GM12878 (cell line): ENCODE results near the gene DNAAF5. TPM values are rescaled to one million over a fixed set of nuclear protein-coding genes. Genes with fewer than 3 reads are reported as not detected.

Source experiments
- ATAC-seq: fragments of 200-7000 bp; cut with Tn5 transposase; 3 replicates; pipeline ENCODE4 v1.9.1; 2020; ENCODE audit warnings: mild to moderate bottlenecking, moderate library complexity
- BruUV-seq: library from RNA; stranded (reverse); fragments of 400-500 nt; replicated peaks from 2 replicates; lab custom pipeline; 2021; lab: Mats Ljungman, UMichigan
- CTCF ChIA-PET: fragments of 300-600 bp; sonication (Branson Sonifier 250); formaldehyde crosslinking; extraction: SDS; loops from one replicate; lab custom pipeline; 2021; ENCODE audit warnings: inconsistent platforms; lab: Yijun Ruan, JAX
- POLR2A ChIA-PET: fragments of 350-600 bp; formaldehyde crosslinking; extraction: SDS; loops from one replicate; lab custom pipeline; 2021; ENCODE audit warnings: inconsistent platforms; lab: Charles Lee
- RAD21 ChIA-PET: fragments of 300-600 bp; sonication (Branson Sonifier 250); formaldehyde crosslinking; loops from one replicate; lab custom pipeline; 2023; ENCODE audit warnings: antibody characterized with exemption; ENCODE audit not compliant: unreplicated experiment; lab: Charles Lee
- SMC1A ChIA-PET: fragments of 300-600 bp; sonication (Branson Sonifier 250); formaldehyde crosslinking; loops from one replicate; lab custom pipeline; 2023; ENCODE audit not compliant: unreplicated experiment, uncharacterized antibody; lab: Charles Lee
- DNase-seq: peaks from one replicate; pipeline ENCODE4 v3.0.0-alpha.2; 2011; ENCODE audit warnings: low read depth, low spot score
- FAIRE-seq: peaks from 3 replicates; lab custom pipeline; 2011; peaks lifted over from hg19 to GRCh38; lab: Jason Lieb, UNC
- H2AFZ ChIP-seq: 2 replicates; pipeline ENCODE4 v1.6.0; 2011; ENCODE audit warnings: low read depth, low read length, control low read depth; ENCODE audit not compliant: control insufficient read depth
- H3K27ac ChIP-seq: 2 replicates; pipeline ENCODE4 v1.5.1; 2011; ENCODE audit warnings: control low read depth; ENCODE audit not compliant: control insufficient read depth, insufficient read depth
- H3K27me3 ChIP-seq, 2 experiments: replicated peaks in 1 of 2; 2 replicates each; pipeline versions ENCODE4 v1.6.0 to v1.6.1; 2011; ENCODE audit warnings: low read length in 1 of 2; ENCODE audit not compliant: control insufficient read depth in 2 of 2, insufficient read depth in 2 of 2
- H3K36me3 ChIP-seq, 2 experiments: 2 replicates each; pipeline ENCODE4 v1.5.1; 2011; ENCODE audit warnings: low read length in 1 of 2; ENCODE audit not compliant: control insufficient read depth in 2 of 2, insufficient read depth in 2 of 2
- H3K4me1 ChIP-seq: 2 replicates; pipeline ENCODE4 v1.6.1; 2011; ENCODE audit warnings: mild to moderate bottlenecking, low read length, moderate library complexity, mixed read lengths; ENCODE audit not compliant: control insufficient read depth, insufficient read depth
- H3K4me2 ChIP-seq: 2 replicates; pipeline ENCODE4 v1.6.0; 2011; ENCODE audit warnings: control low read depth; ENCODE audit not compliant: control insufficient read depth, insufficient read depth
- H3K4me3 ChIP-seq: fragments of 200-600 bp; sonication (generic); 2 replicates; pipeline ENCODE4 v1.5.1; 2016
- H3K79me2 ChIP-seq: 2 replicates; pipeline ENCODE4 v1.6.0; 2011; ENCODE audit warnings: low read length; ENCODE audit not compliant: control insufficient read depth, insufficient read depth
- H3K9ac ChIP-seq: 2 replicates; pipeline ENCODE4 v1.8.0; 2011; ENCODE audit warnings: low read length, control low read depth, mixed read lengths; ENCODE audit not compliant: control insufficient read depth, insufficient read depth
- H3K9me3 ChIP-seq: replicated peaks from 3 replicates; pipeline ENCODE4 v1.5.1; 2011; ENCODE audit warnings: mild to moderate bottlenecking, low read length; ENCODE audit not compliant: control insufficient read depth, insufficient read depth
- H4K20me1 ChIP-seq: 2 replicates; pipeline ENCODE4 v1.6.0; 2011; ENCODE audit not compliant: control insufficient read depth, insufficient read depth
- CBX5 ChIP-seq: sonication (generic); IDR thresholded peaks from 2 replicates; pipeline ENCODE4 v1.6.1; 2016; ENCODE audit warnings: low read depth, moderate library complexity, mild to moderate bottlenecking, inconsistent platforms
- CHD1 ChIP-seq: IDR thresholded peaks from 2 replicates; pipeline ENCODE4 v1.6.1; 2012; ENCODE audit warnings: low read depth, low read length, improper control_type of control experiment
- KLF5 ChIP-seq: fragments of 450-650 bp; IDR thresholded peaks from 2 replicates; pipeline ENCODE4 v1.6.1; 2014; ENCODE audit warnings: mild to moderate bottlenecking; ENCODE audit not compliant: partially characterized antibody
- SMAD5 ChIP-seq: IDR thresholded peaks from 2 replicates; pipeline ENCODE4 v1.6.1; 2016; ENCODE audit warnings: antibody characterized with exemption, low read depth
- WGBS: methylation state at CpG from one replicate; pipeline ENCODE4 v1.1.6; 2016; ENCODE audit warnings: low lambda C conversion rate; ENCODE audit not compliant: insufficient replicate concordance, insufficient coverage; ENCODE audit errors: missing lambda C conversion rate; 5-methylcytosine and 5-hydroxymethylcytosine counted together
- in situ Hi-C: fragments of 300-500 bp; cut with MboI; formaldehyde crosslinking; loops from 9 replicates; pipeline ENCODE4 v1.14.3; 2018; ENCODE audit warnings: mixed read lengths
- intact Hi-C: fragments of 100-400 bp; cut with micrococcal nuclease; formaldehyde crosslinking; loops from one replicate; pipeline ENCODE4 v1.14.2; 2022; ENCODE audit not compliant: unreplicated experiment
- polyA plus RNA-seq, 11 experiments: library from polyadenylated mRNA; depleted of rRNA in 4 of 11; unstranded in 6 of 11; stranded (reverse) in 5 of 11; fragments of >200 nt; fragmentation: Nextera tagmentation in 4 of 11; fragmentation: Illumina TruSeq in 1 of 11; extraction: Ambion mirVana in 4 of 11; extraction: Trizol in 1 of 11; gene quantifications; 1 replicate in 1 of 11; 2 replicates in 10 of 11; pipeline versions ENCODE4 v1.2.1 to v1.2.3, GENCODE V29; 2011 to 2016; ENCODE audit warnings: inconsistent platforms in 2 of 11, missing spikeins in 2 of 11, low read depth in 1 of 11
- total RNA-seq, 4 experiments: library from RNA; depleted of rRNA in 3 of 4; stranded (reverse); fragments of >200 nt in 3 of 4; fragmentation: Illumina TruSeq in 1 of 4; extraction: Trizol in 1 of 4; gene quantifications; 2 replicates each; pipeline versions ENCODE4 v1.2.1 to v1.2.3, GENCODE V29; 2013 to 2021

DNAAF5 gene
- total and polyA plus RNA-seq, 10 of the 15 experiments (the other 5 are each of a cell fraction or from before 2014, with no cell fraction given): 1.8 to 38.3 (median 9.2) TPM

DNA sequence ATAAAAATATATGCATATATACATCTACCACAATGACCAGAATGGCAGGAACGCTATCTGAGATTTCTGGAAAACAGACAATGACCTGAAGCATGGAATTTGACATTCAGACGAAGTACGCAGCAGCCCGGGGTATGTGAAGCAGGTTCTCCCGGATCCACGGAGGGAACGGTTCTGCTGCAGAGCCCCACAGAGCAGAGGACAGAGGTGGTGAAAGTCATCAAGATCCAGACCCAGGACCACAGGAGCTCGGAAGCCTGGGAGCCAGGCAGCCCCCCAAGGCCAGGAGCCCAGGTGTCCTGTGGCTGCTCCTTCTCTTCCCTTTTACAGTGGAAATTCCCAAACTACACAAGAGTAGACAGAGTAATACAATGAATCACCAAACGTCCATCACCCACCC is 42.1 kb upstream of the DNAAF5 start:
- H3K9me3 ChIP-seq: peaks cover 7% of the 10 kb centered on the region; the same call in 2 of the 3 replicates
- H3K79me2 ChIP-seq: no peaks in the 10 kb centered on the region
- no peak overlapping the region for H3K4me2 ChIP-seq
- ChIA-PET POLR2A (no interaction called here), RAD21 (no interaction called here), SMC1A (no interaction called here), CTCF (no interaction called here)
- H3K4me3 ChIP-seq: no peak overlapping the region
- H2AFZ ChIP-seq: no peak overlapping the region
- intact Hi-C loops (no loop called here), in situ Hi-C loops (no loop called here)
- BruUV-seq: no TSS peak
- no peaks in the 10 kb centered on the region for H3K4me1 ChIP-seq
- no peaks in the 10 kb centered on the region for H3K27me3 ChIP-seq
- ATAC-seq (no peak), DNase-seq (no peak), FAIRE-seq (no peak)
- no peak overlapping the region for H3K9ac ChIP-seq
- WGBS: 87% methylated on average over 9 of the region's 9 CpGs
- no peak for TF ChIP-seq KLF5
- no peak for TF ChIP-seq SMAD5
- H4K20me1 ChIP-seq: no peaks in the 10 kb centered on the region
- peaks cover 2 to 3% of the 10 kb centered on the region in 2 experiments; a peak in 3 of 4 replicates for H3K36me3 ChIP-seq
- H3K27ac ChIP-seq: no peak overlapping the region

DNA sequence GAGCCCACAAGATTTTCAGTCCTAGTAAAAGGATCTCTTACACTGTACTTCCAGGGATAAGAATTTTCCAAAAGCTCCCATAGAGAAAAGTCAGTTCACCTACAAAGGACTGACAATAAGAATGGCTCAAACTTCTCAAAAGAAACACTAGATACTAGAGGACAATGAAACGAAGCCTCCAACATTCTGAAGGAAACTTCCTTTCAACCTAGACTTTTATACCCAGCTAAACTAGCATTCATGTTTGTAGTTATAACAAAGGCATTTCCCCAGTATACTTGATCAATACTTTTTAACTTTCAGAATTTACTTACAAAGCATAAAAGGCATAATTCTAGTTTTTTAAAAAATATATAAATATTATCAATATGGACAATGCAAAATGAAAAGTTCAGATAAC is 41.0 kb upstream of the DNAAF5 start:
- 0 out of 2 replicates have a peak, but pooled peaks have one; percentile 31 for TF ChIP-seq CBX5
- no peak for TF ChIP-seq CHD1
- CTCF ChIA-PET: no interaction called here
- Histone ChIP-seq H3K79me2 (no peaks in the 10 kb centered on the region), H4K20me1 (no peaks in the 10 kb centered on the region), H3K27me3 (no peaks in the 10 kb centered on the region), H3K36me3 (no peaks in the 10 kb centered on the region; a peak in 2 of 4 replicates), H3K4me2 (no peak overlapping the region), H3K9me3 (peaks cover 7% of the 10 kb centered on the region; the same call in 2 of the 3 replicates), H3K27ac (no peak overlapping the region), H3K9ac (no peak overlapping the region), H2AFZ (no peak overlapping the region), H3K4me3 (no peak overlapping the region), H3K4me1 (no peaks in the 10 kb centered on the region)
- ATAC-seq: no peak
- BruUV-seq: no TSS peak
- no peak for FAIRE-seq
- DNase-seq: no peak
- in situ Hi-C loops: no loop called here
- 91% methylated on average over 1 of the region's 1 CpG for WGBS
- POLR2A ChIA-PET: no interaction called here
- intact Hi-C loops: no loop called here
- SMC1A ChIA-PET: no interaction called here
- RAD21 ChIA-PET: no interaction called here
